Cardiac muscle cell (in vitro differentiated cells and primary cell): Measurements from ENCODE around the gene GBP2. TPM values are rescaled to one million over a fixed set of nuclear protein-coding genes. Genes with fewer than 3 reads are reported as not detected.

Experiments used
- DNase-seq, 2 donors: peaks; one replicate each; pipeline versions ENCODE4 v3.0.0 to v3.0.0-alpha.2; 2010 to 2017; ENCODE audit warnings: low read depth in 1 of 2, low spot score in 1 of 2
- H3K27ac ChIP-seq: fragments of 200-600 bp; sonication (generic); 2 replicates; pipeline ENCODE4 v1.5.1; 2016
- H3K27me3 ChIP-seq: fragments of 200-600 bp; sonication (generic); 2 replicates; pipeline ENCODE4 v1.6.0; 2016; ENCODE audit warnings: control low read depth
- H3K36me3 ChIP-seq: fragments of 200-600 bp; sonication (generic); 2 replicates; pipeline ENCODE4 v1.5.1; 2016; ENCODE audit warnings: control low read depth
- H3K4me1 ChIP-seq: fragments of 200-600 bp; sonication (generic); 2 replicates; pipeline ENCODE4 v1.8.1; 2017; ENCODE audit warnings: low read depth, mild to moderate bottlenecking, mixed run types
- H3K4me3 ChIP-seq: fragments of 200-600 bp; sonication (generic); 2 replicates; pipeline ENCODE4 v1.5.1; 2016; ENCODE audit warnings: mild to moderate bottlenecking
- H3K9me3 ChIP-seq: fragments of 200-600 bp; sonication (generic); 2 replicates; pipeline ENCODE4 v1.5.1; 2017; ENCODE audit warnings: low read depth, mild to moderate bottlenecking, control low read depth
- CTCF ChIP-seq: IDR thresholded peaks from 2 replicates; pipeline ENCODE4 v1.5.1; 2012; ENCODE audit warnings: low read depth, mild to moderate bottlenecking, low read length
- polyA plus RNA-seq: library from polyadenylated mRNA; unstranded; fragments of >200 nt; fragmentation: Nextera tagmentation; extraction: Ambion mirVana; gene quantifications from 2 replicates; pipeline ENCODE4 v1.2.1, GENCODE V29; 2016
- total RNA-seq: library from RNA; depleted of rRNA; stranded (reverse); fragments of >200 nt; gene quantifications from 2 replicates; pipeline ENCODE4 v1.2.3, GENCODE V29; 2016

Gene GBP2
- total and polyA plus RNA-seq, 2 experiments from 2014 or later: 0.83 to 1.1 TPM

- peaks cover 8% of the 10 kb centered on the region for H3K4me1 ChIP-seq
- no peaks in the 10 kb centered on the region for H3K9me3 ChIP-seq
- DNase-seq: no peak
- no peak for TF ChIP-seq CTCF
- H3K27me3 ChIP-seq: no peaks in the 10 kb centered on the region
- no peak overlapping the region for H3K4me3 ChIP-seq
- H3K27ac ChIP-seq: no peak overlapping the region
- no peaks in the 10 kb centered on the region for H3K36me3 ChIP-seq
These were observed 25.1 kb upstream of the GBP2 start for GRCh38 chr1:89151047-89151446.

- Histone ChIP-seq H3K4me3 (no peak overlapping the region), H3K9me3 (no peaks in the 10 kb centered on the region), H3K27ac (no peak overlapping the region), H3K36me3 (no peaks in the 10 kb centered on the region), H3K4me1 (peaks cover 8% of the 10 kb centered on the region), H3K27me3 (no peaks in the 10 kb centered on the region)
- DNase-seq: no peak
- no peak for TF ChIP-seq CTCF
These were observed 24.1 kb upstream of the GBP2 start for GRCh38 chr1:89149976-89150375.

- peaks cover 8% of the 10 kb centered on the region for H3K4me1 ChIP-seq
- H3K27ac ChIP-seq: no peak overlapping the region
- peak; percentile 57 to 64 for DNase-seq
- no peaks in the 10 kb centered on the region for H3K36me3 ChIP-seq
- no peaks in the 10 kb centered on the region for H3K27me3 ChIP-seq
- peak; percentile 40 for TF ChIP-seq CTCF
- H3K4me3 ChIP-seq: no peak overlapping the region
- no peaks in the 10 kb centered on the region for H3K9me3 ChIP-seq
These were observed 23.3 kb upstream of the GBP2 start for GRCh38 chr1:89149229-89149628.

GRCh38 chr1:89147678-89148658 is 22.1 kb upstream of the GBP2 start:
- DNase-seq: no peak
- Histone ChIP-seq H3K27me3 (no peaks in the 10 kb centered on the region), H3K36me3 (no peaks in the 10 kb centered on the region), H3K27ac (no peak overlapping the region), H3K9me3 (no peaks in the 10 kb centered on the region), H3K4me1 (peaks cover 8% of the 10 kb centered on the region), H3K4me3 (no peak overlapping the region)
- no peak for TF ChIP-seq CTCF

GRCh38 chr1:89146721-89147120 is 20.8 kb upstream of the GBP2 start:
- DNase-seq: no peak
- Histone ChIP-seq H3K36me3 (no peaks in the 10 kb centered on the region), H3K9me3 (no peaks in the 10 kb centered on the region), H3K4me3 (no peak overlapping the region), H3K4me1 (peaks cover 8% of the 10 kb centered on the region), H3K27ac (no peak overlapping the region), H3K27me3 (no peaks in the 10 kb centered on the region)
- no peak for TF ChIP-seq CTCF
